ENCODE data around the gene DND1. TPM values are rescaled to one million over a fixed set of nuclear protein-coding genes. Genes with fewer than 3 reads are reported as not detected.
"Not testable (repeated sequence)": the region's sequence is repeated elsewhere in the genome, so short reads cannot be mapped to it uniquely, and the experiment has no call there.

DND1 gene
- total and polyA plus RNA-seq, 12 donors: 0.18 to 3.6 (median 0.55) TPM

- TF ChIP-seq CTCF (IDR thresholded peaks at IDR 0.05) (no peak), POLR2A (IDR thresholded peaks at IDR 0.05) (no peak)
- Histone ChIP-seq H3K4me1 (replicated peaks in 1 of 2) (no peaks in the 10 kb centered on the region), H3K27ac (no peak overlapping the region), H3K36me3 (replicated peaks in 1 of 2) (peaks cover 0 to 67% of the 10 kb centered on the region in 2 donors), H3K9me3 (replicated peaks in 1 of 3) (no peaks in the 10 kb centered on the region), H3K4me3 (no peak overlapping the region), H3K27me3 (no peaks in the 10 kb centered on the region)
- intact Hi-C loops (cut with DNase I): no loop called here
- DNase-seq: no peak
- 91 to 100% (median 95%) methylated on average over 4 of the region's 4 CpGs for WGBS, 4 donors
Observed at GRCh38 chr5:140674629-140675028, 1.3 kb upstream of the DND1 start.

- intact Hi-C loops (cut with DNase I): no loop called here
- Histone ChIP-seq H3K27me3 (no peaks in the 10 kb centered on the region), H3K4me3 (no peak overlapping the region), H3K9me3 (replicated peaks in 1 of 3) (no peaks in the 10 kb centered on the region), H3K36me3 (replicated peaks in 1 of 2) (peaks cover 0 to 67% of the 10 kb centered on the region in 2 donors), H3K4me1 (replicated peaks in 1 of 2) (no peaks in the 10 kb centered on the region), H3K27ac (no peak overlapping the region)
- DNase-seq: no peak
- TF ChIP-seq POLR2A (IDR thresholded peaks at IDR 0.05) (no peak), CTCF (IDR thresholded peaks at IDR 0.05) (no peak)
- 87 to 94% (median 92%) methylated on average over 2 of the region's 2 CpGs for WGBS, 4 donors
Observed at GRCh38 chr5:140674211-140674610, 835 bp upstream of the DND1 start.

GRCh38 chr5:140672455-140673186 is 755 bp downstream of the DND1 start:
- intact Hi-C loops (cut with DNase I): no loop called here
- 35 to 54% (median 46%) methylated on average over 14 to 70 of the region's 70 CpGs for WGBS, 4 donors
- TF ChIP-seq CTCF (IDR thresholded peaks at IDR 0.05) (no peak), POLR2A (IDR thresholded peaks at IDR 0.05) (no peak)
- Histone ChIP-seq H3K27me3 (no peaks in the 10 kb centered on the region), H3K9me3 (replicated peaks in 1 of 3) (no peaks in the 10 kb centered on the region), H3K27ac (peak overlapping the region in 1 of 5 donors; percentile 29), H3K4me1 (replicated peaks in 1 of 2) (no peaks in the 10 kb centered on the region), H3K4me3 (peak overlapping the region in 2 of 4 donors; percentile 2 to 23), H3K36me3 (replicated peaks in 1 of 2) (peaks cover 0 to 78% of the 10 kb centered on the region in 2 donors)
- peak in 6 of 7 donors; percentile 37 to 73 (median 52) for DNase-seq

- H3K27me3 ChIP-seq: no peaks in the 10 kb centered on the region
- WGBS, 4 donors: 93 to 100% (median 96%) methylated on average over 1 to 6 of the region's 7 CpGs
- H3K27ac ChIP-seq: no peak overlapping the region
- H3K4me1 ChIP-seq (replicated peaks in 1 of 2): peaks cover 0 to 1% of the 10 kb centered on the region in 2 donors
- H3K9me3 ChIP-seq (replicated peaks in 1 of 3): no peaks in the 10 kb centered on the region
- intact Hi-C loops (cut with DNase I): no loop called here
- H3K36me3 ChIP-seq (replicated peaks in 1 of 2): peaks cover 0 to 68% of the 10 kb centered on the region in 2 donors
- DNase-seq: no peak
- TF ChIP-seq POLR2A (IDR thresholded peaks at IDR 0.05) (no peak), CTCF (IDR thresholded peaks at IDR 0.05) (no peak)
- no peak overlapping the region for H3K4me3 ChIP-seq
Observed at GRCh38 chr5:140671472-140672125, 1.8 kb downstream of the DND1 start.

- WGBS, 4 donors: 91 to 94% methylated on average over 3 to 4 of the region's 4 CpGs; no CpG with 5 or more reads in 2 of the 4 donors
- H3K9me3 ChIP-seq (replicated peaks in 1 of 3); H3K27me3 ChIP-seq; intact Hi-C loops (cut with DNase I); H3K27ac ChIP-seq; DNase-seq; H3K4me1 ChIP-seq (replicated peaks in 1 of 2); H3K4me3 ChIP-seq: not testable (repeated sequence)
- H3K36me3 ChIP-seq (replicated peaks in 1 of 2): peaks cover 0 to 62% of the 10 kb centered on the region in 2 donors
Observed at GRCh38 chr5:140671035-140671434, 2.3 kb downstream of the DND1 start.

All from adrenal gland (tissue), 12 donors.